ENCODE data around the gene DLG2.

GRCh38 chr11:84536456-84536855 is 1090.7 kb downstream of the DLG2 start:
- TF ChIP-seq ZBTB7A (IDR thresholded peaks at IDR 0.05; ENCODE audit: low read depth) = no peak
- TF ChIP-seq RAD21 (IDR thresholded peaks at IDR 0.05; ENCODE audit: low read depth) = no peak
- TF ChIP-seq TAF1 (IDR thresholded peaks at IDR 0.05; ENCODE audit: low read depth) = no peak
- no peak for TF ChIP-seq EP300 (IDR thresholded peaks at IDR 0.05; ENCODE audit: borderline replicate concordance)
- no peak for TF ChIP-seq REST (IDR thresholded peaks at IDR 0.05; ENCODE audit: low read depth)
- no peak for TF ChIP-seq EGR1 (IDR thresholded peaks at IDR 0.05)
- no peak for TF ChIP-seq CEBPB (IDR thresholded peaks at IDR 0.05)
- no peak for TF ChIP-seq MAX (IDR thresholded peaks at IDR 0.05)
- no peak for TF ChIP-seq USF1 (IDR thresholded peaks at IDR 0.05)
